ENCODE results near the gene SH3BP1.
"Not testable (repeated sequence)": the region's sequence is repeated elsewhere in the genome, so short reads cannot be mapped to it uniquely, and the experiment has no call there.

SH3BP1 gene

GRCh38 chr22:37635157-37635556, 4.3 kb upstream of the SH3BP1 start:
- no peak for DNase-seq

GRCh38 chr22:37636186-37636948, 3.1 kb upstream of the SH3BP1 start:
- DNase-seq, result no peak

- DNase-seq, result no peak
These were observed 2.6 kb upstream of the SH3BP1 start for GRCh38 chr22:37636949-37637273.

- no peak for DNase-seq
These were observed 939 bp upstream of the SH3BP1 start for GRCh38 chr22:37638391-37639069.

- DNase-seq, result no peak
These were observed 512 bp downstream of the SH3BP1 start for GRCh38 chr22:37639771-37640590.

- DNase-seq, result no peak
These were observed 1.4 kb downstream of the SH3BP1 start for GRCh38 chr22:37640591-37641560.

GRCh38 chr22:37641561-37641949, 2.1 kb downstream of the SH3BP1 start:
- DNase-seq, result no peak

GRCh38 chr22:37643225-37643847, 3.9 kb downstream of the SH3BP1 start:
- peak; percentile 23 to 28 for DNase-seq

- no peak for DNase-seq
These were observed 7.8 kb downstream of the SH3BP1 start for GRCh38 chr22:37647317-37647716.

GRCh38 chr22:37647928-37648327, 8.5 kb downstream of the SH3BP1 start:
- no peak for DNase-seq

GRCh38 chr22:37650463-37651136, 11.1 kb downstream of the SH3BP1 start:
- no peak for DNase-seq

- DNase-seq, result no peak
These were observed 15.2 kb downstream of the SH3BP1 start for GRCh38 chr22:37654563-37655251.

- no peak for DNase-seq
These were observed 15.7 kb downstream of the SH3BP1 start for GRCh38 chr22:37655252-37655563.

GRCh38 chr22:37656583-37656982, 17.1 kb downstream of the SH3BP1 start:
- not testable (repeated sequence) for DNase-seq

- DNase-seq, result no peak
These were observed 18.2 kb downstream of the SH3BP1 start for GRCh38 chr22:37657590-37658132.

GRCh38 chr22:37658133-37659065, 18.9 kb downstream of the SH3BP1 start, which contains the start of gene PDXP:
Gene PDXP (plus strand): TSS chr22:37658723. CDS start chr22:37658783, 60 bp downstream.
- DNase-seq, result peak; percentile 95 to 99

GRCh38 chr22:37659066-37659896, 19.8 kb downstream of the SH3BP1 start:
- peak in 1 of 2 experiments; percentile 16 for DNase-seq

Data from NCI-H2081 (cell line).